ENCODE results near the gene KAZN. TPM values are rescaled to one million over a fixed set of nuclear protein-coding genes. Genes with fewer than 3 reads are reported as not detected.

The KAZN gene
- polyA plus RNA-seq, 1 donor from 2014 or later: 20.6 TPM

DNA sequence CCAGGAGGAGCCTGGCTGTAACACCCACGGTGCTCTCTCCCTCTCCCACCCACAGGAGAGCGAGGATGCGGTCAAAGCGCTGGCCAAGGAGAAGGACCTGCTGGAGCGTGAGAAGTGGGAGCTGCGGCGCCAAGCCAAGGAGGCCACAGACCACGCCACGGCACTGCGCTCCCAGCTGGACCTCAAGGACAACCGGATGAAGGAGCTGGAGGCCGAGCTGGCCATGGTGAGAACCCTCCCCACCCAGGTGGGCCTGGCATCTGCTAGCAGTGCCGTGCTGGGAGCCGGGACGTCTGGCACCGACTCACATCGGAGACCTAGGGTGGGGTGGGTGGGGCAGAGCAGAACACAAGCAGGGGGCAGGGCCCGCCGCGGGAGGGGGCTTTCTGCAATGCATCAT is 445.4 kb downstream of the KAZN start:
- Histone ChIP-seq H3K9ac (ENCODE audit: low read length) (no peak overlapping the region), H3K79me2 (replicated peaks; ENCODE audit: insufficient read depth, low read length) (no peaks in the 10 kb centered on the region), H4K20me1 (ENCODE audit: insufficient read depth) (no peaks in the 10 kb centered on the region), H3K27ac (ENCODE audit: low read length) (no peak overlapping the region), H3K27me3 (ENCODE audit: insufficient read depth, low read depth, low read length) (no peaks in the 10 kb centered on the region), H3K36me3 (ENCODE audit: insufficient read depth, low read length) (no peaks in the 10 kb centered on the region), H3K9me2 (ENCODE audit: insufficient read depth, low read length) (no peaks in the 10 kb centered on the region), H2AFZ (ENCODE audit: low read depth, low read length) (no peak overlapping the region), H3F3A (ENCODE audit: insufficient read depth, low read length, poor library complexity, severe bottlenecking) (no peaks in the 10 kb centered on the region), H3K4me2 (ENCODE audit: low read length) (no peak overlapping the region), H3K9me3 (ENCODE audit: low read length) (no peaks in the 10 kb centered on the region), H3K4me3 (ENCODE audit: low read length) (no peak overlapping the region)
- TF ChIP-seq, protein P1, sequence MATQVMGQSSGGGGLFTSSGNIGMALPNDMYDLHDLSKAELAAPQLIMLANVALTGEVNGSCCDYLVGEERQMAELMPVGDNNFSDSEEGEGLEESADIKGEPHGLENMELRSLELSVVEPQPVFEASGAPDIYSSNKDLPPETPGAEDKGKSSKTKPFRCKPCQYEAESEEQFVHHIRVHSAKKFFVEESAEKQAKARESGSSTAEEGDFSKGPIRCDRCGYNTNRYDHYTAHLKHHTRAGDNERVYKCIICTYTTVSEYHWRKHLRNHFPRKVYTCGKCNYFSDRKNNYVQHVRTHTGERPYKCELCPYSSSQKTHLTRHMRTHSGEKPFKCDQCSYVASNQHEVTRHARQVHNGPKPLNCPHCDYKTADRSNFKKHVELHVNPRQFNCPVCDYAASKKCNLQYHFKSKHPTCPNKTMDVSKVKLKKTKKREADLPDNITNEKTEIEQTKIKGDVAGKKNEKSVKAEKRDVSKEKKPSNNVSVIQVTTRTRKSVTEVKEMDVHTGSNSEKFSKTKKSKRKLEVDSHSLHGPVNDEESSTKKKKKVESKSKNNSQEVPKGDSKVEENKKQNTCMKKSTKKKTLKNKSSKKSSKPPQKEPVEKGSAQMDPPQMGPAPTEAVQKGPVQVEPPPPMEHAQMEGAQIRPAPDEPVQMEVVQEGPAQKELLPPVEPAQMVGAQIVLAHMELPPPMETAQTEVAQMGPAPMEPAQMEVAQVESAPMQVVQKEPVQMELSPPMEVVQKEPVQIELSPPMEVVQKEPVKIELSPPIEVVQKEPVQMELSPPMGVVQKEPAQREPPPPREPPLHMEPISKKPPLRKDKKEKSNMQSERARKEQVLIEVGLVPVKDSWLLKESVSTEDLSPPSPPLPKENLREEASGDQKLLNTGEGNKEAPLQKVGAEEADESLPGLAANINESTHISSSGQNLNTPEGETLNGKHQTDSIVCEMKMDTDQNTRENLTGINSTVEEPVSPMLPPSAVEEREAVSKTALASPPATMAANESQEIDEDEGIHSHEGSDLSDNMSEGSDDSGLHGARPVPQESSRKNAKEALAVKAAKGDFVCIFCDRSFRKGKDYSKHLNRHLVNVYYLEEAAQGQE (IDR thresholded peaks at IDR 0.05; ENCODE audit: borderline replicate concordance): no peak
- TF ChIP-seq, protein P2, sequence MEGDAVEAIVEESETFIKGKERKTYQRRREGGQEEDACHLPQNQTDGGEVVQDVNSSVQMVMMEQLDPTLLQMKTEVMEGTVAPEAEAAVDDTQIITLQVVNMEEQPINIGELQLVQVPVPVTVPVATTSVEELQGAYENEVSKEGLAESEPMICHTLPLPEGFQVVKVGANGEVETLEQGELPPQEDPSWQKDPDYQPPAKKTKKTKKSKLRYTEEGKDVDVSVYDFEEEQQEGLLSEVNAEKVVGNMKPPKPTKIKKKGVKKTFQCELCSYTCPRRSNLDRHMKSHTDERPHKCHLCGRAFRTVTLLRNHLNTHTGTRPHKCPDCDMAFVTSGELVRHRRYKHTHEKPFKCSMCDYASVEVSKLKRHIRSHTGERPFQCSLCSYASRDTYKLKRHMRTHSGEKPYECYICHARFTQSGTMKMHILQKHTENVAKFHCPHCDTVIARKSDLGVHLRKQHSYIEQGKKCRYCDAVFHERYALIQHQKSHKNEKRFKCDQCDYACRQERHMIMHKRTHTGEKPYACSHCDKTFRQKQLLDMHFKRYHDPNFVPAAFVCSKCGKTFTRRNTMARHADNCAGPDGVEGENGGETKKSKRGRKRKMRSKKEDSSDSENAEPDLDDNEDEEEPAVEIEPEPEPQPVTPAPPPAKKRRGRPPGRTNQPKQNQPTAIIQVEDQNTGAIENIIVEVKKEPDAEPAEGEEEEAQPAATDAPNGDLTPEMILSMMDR (IDR thresholded peaks at IDR 0.05; ENCODE audit: poor library complexity, severe bottlenecking): no peak
- TF ChIP-seq EZH2 (IDR thresholded peaks at IDR 0.05; ENCODE audit: borderline replicate concordance, insufficient read depth, low read length, poor library complexity, severe bottlenecking) (no peak), POLR2AphosphoS5 (IDR thresholded peaks at IDR 0.05) (no peak), EP300 (conservative IDR thresholded peaks at IDR 0.05; ENCODE audit: poor library complexity, severe bottlenecking) (no peak), MXI1 (conservative IDR thresholded peaks at IDR 0.05; ENCODE audit: poor library complexity, severe bottlenecking) (no peak), RAD21 (conservative IDR thresholded peaks at IDR 0.05) (no peak), SMC3 (conservative IDR thresholded peaks at IDR 0.05; ENCODE audit: poor library complexity) (no peak), TAF1 (IDR thresholded peaks at IDR 0.05; ENCODE audit: low read depth) (no peak)

DNA sequence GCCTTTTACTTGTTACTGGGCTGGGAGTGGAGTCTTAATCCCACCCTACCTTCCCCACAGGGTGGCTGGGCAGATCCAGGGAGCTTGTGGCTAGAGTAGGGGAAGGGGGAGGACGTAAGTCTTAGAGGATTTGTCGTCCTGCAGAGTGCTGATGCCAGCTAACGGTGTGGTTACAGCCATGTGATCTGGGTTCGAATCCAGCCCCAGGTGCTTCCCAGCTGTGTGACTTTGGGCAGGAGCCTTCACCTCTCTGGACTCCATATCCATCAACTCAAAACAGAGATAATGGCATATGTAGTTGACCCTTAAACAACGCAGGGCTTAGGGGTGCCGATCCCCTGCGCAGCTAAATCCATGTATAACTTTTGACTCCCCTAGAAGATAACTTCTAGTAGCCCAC is 446.6 kb downstream of the KAZN start:
- TF ChIP-seq, protein P2 (IDR thresholded peaks at IDR 0.05; ENCODE audit: poor library complexity, severe bottlenecking): no peak
- TF ChIP-seq RAD21 (conservative IDR thresholded peaks at IDR 0.05) (no peak), POLR2AphosphoS5 (IDR thresholded peaks at IDR 0.05) (no peak), EZH2 (IDR thresholded peaks at IDR 0.05; ENCODE audit: borderline replicate concordance, insufficient read depth, low read length, poor library complexity, severe bottlenecking) (no peak), MXI1 (conservative IDR thresholded peaks at IDR 0.05; ENCODE audit: poor library complexity, severe bottlenecking) (no peak), TAF1 (IDR thresholded peaks at IDR 0.05; ENCODE audit: low read depth) (no peak), SMC3 (conservative IDR thresholded peaks at IDR 0.05; ENCODE audit: poor library complexity) (no peak), EP300 (conservative IDR thresholded peaks at IDR 0.05; ENCODE audit: poor library complexity, severe bottlenecking) (no peak)
- no peaks in the 10 kb centered on the region for H3K79me2 ChIP-seq (replicated peaks; ENCODE audit: insufficient read depth, low read length)
- no peak overlapping the region for H3K4me3 ChIP-seq (ENCODE audit: low read length)
- no peak overlapping the region for H2AFZ ChIP-seq (ENCODE audit: low read depth, low read length)
- H3K27ac ChIP-seq (ENCODE audit: low read length): no peak overlapping the region
- no peaks in the 10 kb centered on the region for H3K9me2 ChIP-seq (ENCODE audit: insufficient read depth, low read length)
- H3F3A ChIP-seq (ENCODE audit: insufficient read depth, low read length, poor library complexity, severe bottlenecking): no peaks in the 10 kb centered on the region
- no peak overlapping the region for H3K9ac ChIP-seq (ENCODE audit: low read length)
- no peaks in the 10 kb centered on the region for H3K36me3 ChIP-seq (ENCODE audit: insufficient read depth, low read length)
- no peaks in the 10 kb centered on the region for H3K9me3 ChIP-seq (ENCODE audit: low read length)
- no peak overlapping the region for H3K4me2 ChIP-seq (ENCODE audit: low read length)
- no peaks in the 10 kb centered on the region for H3K27me3 ChIP-seq (ENCODE audit: insufficient read depth, low read depth, low read length)
- no peaks in the 10 kb centered on the region for H4K20me1 ChIP-seq (ENCODE audit: insufficient read depth)
